Bronchial epithelial cell (primary cell): ENCODE data around the gene RAD51B. TPM values are rescaled to one million over a fixed set of nuclear protein-coding genes. Genes with fewer than 3 reads are reported as not detected.

Experiments used
- DNase-seq: peaks from one replicate; pipeline ENCODE4 v3.0.0-alpha.2; 2010; ENCODE audit warnings: low read depth
- FAIRE-seq: peaks from 2 replicates; lab custom pipeline; 2011; peaks lifted over from hg19 to GRCh38; lab: Jason Lieb, UNC
- H3K27me3 ChIP-seq: 2 replicates; pipeline ENCODE4 v1.5.1; 2011; ENCODE audit warnings: low read length; ENCODE audit not compliant: control insufficient read depth, insufficient read depth
- H3K36me3 ChIP-seq: 2 replicates; pipeline ENCODE4 v1.5.1; 2011; ENCODE audit warnings: low read length; ENCODE audit not compliant: control insufficient read depth, insufficient read depth
- H3K4me3 ChIP-seq: 2 replicates; pipeline ENCODE4 v1.5.1; 2011; ENCODE audit warnings: mild to moderate bottlenecking, low read depth, low read length, control low read depth
- CTCF ChIP-seq: IDR thresholded peaks from 2 replicates; pipeline ENCODE4 v1.5.1; 2011; ENCODE audit warnings: mild to moderate bottlenecking, moderate library complexity, low read length, control low read depth, inconsistent platforms; ENCODE audit not compliant: insufficient read depth, severe bottlenecking
- total RNA-seq: library from RNA; depleted of rRNA; stranded (reverse); fragments of >200 nt; gene quantifications from 2 replicates; pipeline ENCODE4 v1.2.1, GENCODE V29; 2014

The RAD51B gene
- total RNA-seq, 1 donor from 2014 or later: 12.1 TPM

- no peak for TF ChIP-seq CTCF
- no peak overlapping the region for H3K4me3 ChIP-seq
- H3K36me3 ChIP-seq: no peaks in the 10 kb centered on the region
- H3K27me3 ChIP-seq: no peaks in the 10 kb centered on the region
- FAIRE-seq (no peak), DNase-seq (no peak)
Measured at GRCh38 chr14:68208626-68209317, 389.2 kb downstream of the RAD51B start.

DNA sequence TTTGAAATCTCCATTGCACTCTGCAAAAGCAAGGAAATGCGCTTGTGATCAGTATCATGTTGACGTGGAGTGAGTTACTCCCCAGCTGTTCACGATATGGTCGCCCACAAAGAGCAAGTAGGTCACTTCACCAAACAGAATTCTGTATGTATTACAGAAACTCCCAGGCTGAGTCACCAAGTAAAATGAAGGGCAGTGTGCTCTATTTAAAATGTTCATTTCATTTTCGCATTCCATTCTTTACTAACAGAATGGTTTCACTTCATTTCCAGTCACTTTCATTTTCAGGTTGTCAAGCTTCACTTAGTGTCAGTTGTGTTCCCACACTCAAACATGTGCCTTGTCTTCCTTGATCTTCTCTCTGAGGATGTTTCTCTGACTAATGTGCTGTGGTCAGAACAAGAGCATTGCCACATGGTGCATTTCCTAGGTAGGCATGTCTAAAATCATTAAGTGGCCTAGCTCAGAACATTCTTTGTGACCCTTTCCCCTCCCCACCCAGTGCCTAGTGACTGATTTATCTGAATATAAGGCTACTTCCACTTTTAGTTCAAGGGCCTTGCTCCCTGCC lies 391.2 kb downstream of the RAD51B start:
- TF ChIP-seq CTCF: no peak
- Histone ChIP-seq H3K27me3 (no peaks in the 10 kb centered on the region), H3K36me3 (no peaks in the 10 kb centered on the region), H3K4me3 (no peak overlapping the region)
- FAIRE-seq (no peak), DNase-seq (peak; percentile 84)

DNA sequence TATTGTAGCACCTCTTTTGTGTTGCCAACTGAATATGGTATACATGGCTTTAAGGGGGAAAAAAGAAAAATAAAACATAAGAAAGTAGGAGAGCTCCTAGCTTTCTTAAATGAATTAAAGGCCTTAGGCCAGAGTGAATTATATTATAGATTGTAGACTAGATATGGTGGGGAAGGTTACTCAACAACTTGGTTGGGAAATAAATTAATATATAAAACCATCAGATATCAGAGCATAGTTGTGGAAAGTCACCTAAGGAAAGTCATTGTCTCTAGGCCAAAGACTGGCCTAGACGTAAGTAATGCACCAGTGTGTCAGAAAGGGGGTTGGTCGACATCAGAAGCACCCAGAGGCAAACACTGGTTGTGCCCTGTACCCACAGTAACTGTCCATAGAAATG lies 391.8 kb downstream of the RAD51B start:
- DNase-seq (no peak), FAIRE-seq (no peak)
- H3K27me3 ChIP-seq: no peaks in the 10 kb centered on the region
- no peak overlapping the region for H3K4me3 ChIP-seq
- TF ChIP-seq CTCF: no peak
- no peaks in the 10 kb centered on the region for H3K36me3 ChIP-seq

GRCh38 chr14:68211886-68212285 lies 392.3 kb downstream of the RAD51B start:
- no peaks in the 10 kb centered on the region for H3K27me3 ChIP-seq
- H3K36me3 ChIP-seq: no peaks in the 10 kb centered on the region
- DNase-seq: no peak
- TF ChIP-seq CTCF: no peak
- no peak for FAIRE-seq
- H3K4me3 ChIP-seq: no peak overlapping the region

DNA sequence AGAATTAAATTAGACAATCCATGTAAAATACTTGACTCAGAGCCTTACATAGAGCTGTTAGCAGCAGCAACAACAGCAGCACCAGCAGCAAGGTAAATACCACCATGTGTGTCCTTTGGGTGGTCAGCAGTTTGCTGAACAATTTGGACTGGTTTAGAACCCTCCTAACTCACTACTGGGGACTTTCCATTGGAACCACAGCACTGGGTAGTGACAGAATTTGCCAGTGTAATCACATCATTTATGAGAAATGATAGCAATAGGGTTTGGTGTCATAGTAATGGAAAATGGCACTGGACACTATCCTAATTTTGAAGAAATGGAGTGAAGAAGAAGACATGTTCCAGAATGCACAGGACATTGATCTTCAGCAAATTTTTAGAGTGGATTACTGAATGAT lies 392.8 kb downstream of the RAD51B start:
- no peak for DNase-seq
- no peak for TF ChIP-seq CTCF
- H3K36me3 ChIP-seq: no peaks in the 10 kb centered on the region
- no peak for FAIRE-seq
- H3K27me3 ChIP-seq: no peaks in the 10 kb centered on the region
- no peak overlapping the region for H3K4me3 ChIP-seq

DNA sequence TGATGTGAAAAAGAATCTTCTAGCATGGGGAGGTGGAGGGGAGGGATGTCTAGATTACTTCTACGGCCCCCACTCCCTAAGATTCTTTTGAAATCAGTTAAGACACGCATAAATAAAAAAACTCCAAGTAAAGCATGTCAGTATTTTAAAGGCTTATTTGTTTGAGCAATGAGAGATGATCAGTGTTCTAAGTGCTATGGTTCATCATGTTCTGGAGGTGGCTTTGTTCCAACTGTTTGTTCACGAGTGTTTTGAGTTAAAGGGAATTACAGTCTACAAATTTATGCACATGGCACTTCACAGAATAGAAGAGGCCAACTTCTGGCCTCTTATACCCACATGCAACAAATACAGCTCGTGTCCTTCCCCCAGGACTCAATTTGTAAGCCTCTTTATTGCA lies 394.9 kb downstream of the RAD51B start:
- Histone ChIP-seq H3K4me3 (no peak overlapping the region), H3K27me3 (no peaks in the 10 kb centered on the region), H3K36me3 (no peaks in the 10 kb centered on the region)
- no peak for FAIRE-seq
- no peak for DNase-seq
- TF ChIP-seq CTCF: no peak
